Activated CD4-positive, alpha-beta T cell treated with anti-CD3 and anti-CD28 coated beads for 24 hours (primary cell): Measurements from ENCODE around the gene PDK3.
A peak's percentile ranks its signal among the peaks of the same experiment; 100 is the strongest.

Source experiments
- DNase-seq, 2 donors: peaks; one replicate each; pipeline ENCODE4 v3.0.0-alpha.2; 2020; ENCODE audit warnings: low read depth in 2 of 2

PDK3 gene

DNA sequence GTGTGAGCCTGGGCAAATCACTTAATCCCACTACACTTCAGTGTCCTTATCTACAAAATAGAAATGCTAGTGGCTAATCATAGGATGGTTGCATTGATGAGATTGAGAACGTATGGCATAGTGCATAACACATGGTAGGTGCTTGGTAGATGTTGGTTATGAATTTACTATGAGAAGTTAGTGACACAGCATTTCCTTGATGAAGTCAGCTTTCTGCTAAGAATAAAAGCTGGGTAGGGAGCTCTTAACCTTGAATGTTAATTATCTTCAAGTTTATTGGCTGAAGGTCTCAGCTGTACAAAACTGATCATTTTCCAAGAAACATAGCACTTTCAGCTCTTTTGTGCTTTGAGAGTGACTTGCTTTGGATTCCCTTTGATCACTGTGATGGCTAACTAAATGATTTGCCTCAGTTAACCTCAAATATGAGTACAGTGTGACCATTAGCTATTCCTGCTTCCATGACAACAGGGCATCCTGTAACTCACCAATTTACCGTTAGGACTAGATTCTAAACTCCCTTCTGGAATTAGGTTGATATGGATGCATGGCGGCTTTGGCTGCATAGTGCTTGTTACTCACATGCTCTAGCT lies 17.8 kb downstream of the PDK3 start:
- no peak for DNase-seq

GRCh38 chrX:24483596-24483995 lies 18.5 kb downstream of the PDK3 start:
- no peak for DNase-seq

DNA sequence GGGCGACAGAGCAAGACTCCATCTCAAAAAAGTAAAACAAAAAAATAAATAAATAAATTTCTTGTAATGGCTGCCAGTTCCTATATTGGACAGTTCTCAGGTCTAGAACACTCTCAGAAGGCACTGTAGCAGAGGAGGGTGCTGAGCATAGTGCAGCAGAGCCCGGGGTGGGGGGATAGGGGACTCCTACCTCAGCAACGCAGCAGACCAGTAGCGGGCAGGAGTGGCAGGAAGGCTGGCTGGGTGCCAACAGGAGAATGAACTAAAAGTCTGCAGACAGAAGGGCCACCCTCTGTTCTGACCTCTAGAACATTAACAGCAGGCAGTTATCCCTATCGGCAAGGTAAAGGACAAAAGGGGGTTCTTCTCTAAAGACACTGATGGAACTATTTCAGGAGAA lies 20.2 kb downstream of the PDK3 start:
- DNase-seq = no peak

- DNase-seq = no peak
Observed at GRCh38 chrX:24485976-24486680, 21.0 kb downstream of the PDK3 start.

DNA sequence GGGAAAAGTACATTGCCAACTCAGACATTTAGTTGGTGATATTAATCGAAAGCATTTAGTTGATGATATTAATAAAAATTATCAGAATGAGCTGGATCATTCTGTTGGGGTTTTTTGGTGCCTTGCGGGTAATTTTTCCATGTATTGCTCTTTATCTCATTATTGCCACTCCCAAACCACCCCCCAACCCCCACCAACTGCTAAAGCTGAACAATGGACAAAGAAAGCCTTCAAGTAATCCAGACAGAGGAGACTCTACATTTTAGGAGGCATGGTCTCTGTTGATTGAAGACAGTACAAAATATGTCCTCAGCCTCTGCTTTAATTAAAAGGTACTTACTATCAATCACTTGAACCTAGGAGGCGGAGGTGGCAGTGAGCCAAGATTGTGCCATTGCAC lies 22.5 kb downstream of the PDK3 start:
- DNase-seq = no peak

DNA sequence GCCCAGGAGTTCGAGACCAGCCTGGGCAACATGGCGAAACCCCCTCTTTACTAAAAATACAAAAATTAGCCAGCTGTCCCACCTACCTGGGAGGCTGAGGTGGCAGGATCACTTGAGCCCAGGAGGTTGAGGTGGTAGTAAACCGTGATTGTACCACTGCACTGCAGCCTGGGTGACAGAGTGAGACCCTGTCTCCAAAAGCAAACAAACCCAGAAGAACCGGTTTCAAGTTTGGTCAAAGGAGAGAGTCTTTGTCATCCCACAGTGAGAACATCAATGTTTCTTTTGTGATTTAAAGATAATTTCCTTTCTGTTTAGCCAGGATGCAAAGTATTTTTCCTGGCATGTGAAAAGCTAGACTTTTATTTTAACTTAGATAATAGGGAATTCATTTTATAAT lies 26.7 kb downstream of the PDK3 start:
- no peak for DNase-seq

- DNase-seq = no peak
Observed at GRCh38 chrX:24493740-24494581, 28.9 kb downstream of the PDK3 start.

DNA sequence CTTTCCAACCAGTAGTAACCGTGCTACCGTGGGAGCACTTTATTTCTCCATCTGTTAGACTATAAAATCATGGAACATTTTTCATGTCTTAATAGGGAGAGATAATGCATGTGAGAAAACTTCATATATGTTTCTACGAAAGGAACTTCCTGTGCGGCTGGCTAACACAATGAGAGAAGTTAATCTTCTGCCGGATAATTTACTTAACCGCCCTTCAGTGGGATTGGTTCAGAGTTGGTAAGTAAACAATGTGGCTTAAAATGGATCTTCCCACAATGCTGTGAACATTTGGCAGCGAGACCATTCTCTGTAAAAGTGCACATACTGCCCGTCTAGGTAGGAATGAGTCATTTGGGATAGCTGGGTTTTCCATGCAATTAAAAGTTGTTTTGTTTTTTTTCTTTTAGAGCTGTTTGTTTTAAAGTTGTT lies 29.6 kb downstream of the PDK3 start:
- DNase-seq = no peak

- DNase-seq = no peak
Observed at GRCh38 chrX:24495700-24496099, 30.6 kb downstream of the PDK3 start.

GRCh38 chrX:24498181-24498580 lies 33.1 kb downstream of the PDK3 start:
- no peak for DNase-seq

GRCh38 chrX:24498975-24499374 lies 33.9 kb downstream of the PDK3 start:
- DNase-seq = no peak

GRCh38 chrX:24506082-24506481 lies 41.0 kb downstream of the PDK3 start:
- DNase-seq = no peak

DNA sequence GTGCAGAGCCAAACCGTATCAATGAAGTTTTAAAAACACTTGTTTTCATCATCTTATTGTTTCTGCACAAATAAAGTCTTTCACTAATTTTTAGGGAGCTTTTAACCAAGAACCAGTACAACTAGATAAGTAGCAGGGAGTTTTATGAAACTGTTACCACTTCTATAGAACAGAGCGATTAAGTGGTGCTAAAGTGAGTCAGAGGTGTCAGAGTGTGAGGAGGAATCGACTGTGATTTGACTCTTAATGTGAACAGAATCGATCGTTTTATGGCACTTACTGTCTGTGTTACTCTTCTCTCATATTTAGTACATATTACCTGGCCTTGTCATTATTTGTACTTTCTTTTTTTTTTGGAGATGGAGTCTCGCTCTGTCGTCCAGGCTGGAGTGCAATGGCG lies 43.3 kb downstream of the PDK3 start:
- no peak for DNase-seq

- DNase-seq = peak in 1 of 2 donors; percentile 10
Observed at GRCh38 chrX:24513416-24513815, 48.3 kb downstream of the PDK3 start.

DNA sequence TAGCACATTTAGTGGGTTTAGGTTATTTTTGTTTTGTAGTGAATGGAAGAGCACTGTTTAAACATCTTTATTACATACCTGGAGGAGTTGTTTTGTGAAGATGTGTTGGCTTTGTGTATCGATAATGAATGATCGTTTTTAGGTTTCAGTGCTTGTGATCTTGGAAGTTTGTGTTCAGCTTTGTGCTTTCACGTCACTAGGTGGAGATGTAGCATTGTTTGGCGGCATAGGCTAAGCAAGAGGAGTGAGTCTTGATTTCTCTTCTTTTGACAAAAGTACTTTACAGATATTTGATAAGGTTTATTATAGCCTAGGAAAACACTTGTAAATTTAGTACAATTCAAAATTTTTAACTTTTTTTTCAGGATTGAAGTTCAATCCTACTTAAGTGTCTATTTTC lies 50.4 kb downstream of the PDK3 start:
- DNase-seq = no peak

DNA sequence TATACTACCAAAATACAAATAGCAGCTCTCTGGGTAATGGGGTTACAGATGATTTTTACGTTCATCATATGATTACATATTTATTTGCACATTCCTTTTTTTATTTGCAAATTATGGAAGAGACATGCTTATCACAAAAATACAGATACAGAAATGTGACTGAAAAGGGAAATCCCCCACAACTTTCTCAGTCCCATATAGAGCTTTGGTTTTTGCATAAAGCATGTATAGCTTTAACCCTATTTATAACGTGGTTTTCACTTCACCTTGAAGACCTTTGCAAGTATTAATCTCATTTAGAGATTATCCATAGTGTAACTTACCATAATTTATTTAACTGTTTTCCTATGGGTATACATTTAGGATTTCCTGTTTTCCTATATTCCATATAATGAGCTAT lies 55.4 kb downstream of the PDK3 start:
- DNase-seq = no peak

DNA sequence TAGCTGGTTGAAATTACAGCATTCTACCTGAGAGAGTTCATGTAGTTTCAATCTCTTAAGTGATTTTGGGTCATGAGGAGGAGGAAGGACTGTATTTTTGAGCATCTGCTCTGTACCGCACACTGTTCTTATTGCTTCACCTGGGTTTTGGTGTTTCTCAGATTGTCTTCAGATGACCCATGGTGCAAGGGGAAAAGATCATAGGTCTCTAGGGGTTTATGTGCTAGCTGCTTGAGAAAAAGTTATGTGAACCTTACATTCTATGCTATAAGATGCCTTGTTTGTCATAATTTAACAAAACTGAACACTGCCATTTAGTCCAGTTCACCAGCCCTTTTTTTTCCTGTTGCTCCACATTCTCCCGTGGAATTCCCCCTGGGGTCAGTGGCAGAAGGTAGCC lies 60.4 kb downstream of the PDK3 start:
- DNase-seq = no peak

DNA sequence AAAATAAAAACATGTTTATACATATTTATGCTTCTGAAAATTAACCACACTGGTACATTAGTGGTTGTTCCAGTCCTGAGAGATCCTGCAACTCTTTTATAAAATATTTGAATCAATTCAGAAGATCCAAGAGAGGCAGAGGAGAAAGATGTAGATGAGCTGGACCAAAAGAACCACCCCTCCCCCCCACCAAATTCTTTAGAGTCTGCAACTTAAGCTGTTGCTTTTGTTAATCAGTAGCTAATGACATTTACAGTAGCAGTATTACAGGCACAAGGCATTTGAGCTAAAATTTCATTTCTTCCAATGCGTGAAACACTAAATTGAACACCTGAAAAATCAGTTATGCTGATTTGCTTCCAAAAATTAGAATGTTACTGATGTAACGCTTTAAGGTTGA lies 61.5 kb downstream of the PDK3 start:
- no peak for DNase-seq

GRCh38 chrX:24528605-24529004 lies 63.5 kb downstream of the PDK3 start:
- DNase-seq = no peak

DNA sequence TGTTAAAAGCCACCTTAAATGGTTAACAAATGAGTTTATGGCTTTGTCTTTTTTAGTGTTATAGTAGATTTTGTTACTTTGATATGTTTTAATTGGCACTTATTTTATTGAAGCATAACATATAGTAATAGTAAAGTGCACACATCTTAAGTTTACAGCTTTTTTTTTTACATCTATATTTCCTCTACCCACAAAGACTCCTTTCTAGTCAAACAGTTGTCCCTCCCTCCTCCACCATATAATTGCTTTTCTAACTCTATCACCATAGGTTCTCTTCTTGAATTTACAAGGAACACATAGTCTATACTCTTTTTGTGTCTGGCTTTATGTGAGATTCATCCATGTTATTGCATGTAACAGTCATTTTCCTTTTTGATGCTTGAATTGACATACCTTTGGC lies 71.5 kb downstream of the PDK3 start:
- no peak for DNase-seq

- DNase-seq = no peak
Observed at GRCh38 chrX:24542756-24543155, 77.7 kb downstream of the PDK3 start.

DNA sequence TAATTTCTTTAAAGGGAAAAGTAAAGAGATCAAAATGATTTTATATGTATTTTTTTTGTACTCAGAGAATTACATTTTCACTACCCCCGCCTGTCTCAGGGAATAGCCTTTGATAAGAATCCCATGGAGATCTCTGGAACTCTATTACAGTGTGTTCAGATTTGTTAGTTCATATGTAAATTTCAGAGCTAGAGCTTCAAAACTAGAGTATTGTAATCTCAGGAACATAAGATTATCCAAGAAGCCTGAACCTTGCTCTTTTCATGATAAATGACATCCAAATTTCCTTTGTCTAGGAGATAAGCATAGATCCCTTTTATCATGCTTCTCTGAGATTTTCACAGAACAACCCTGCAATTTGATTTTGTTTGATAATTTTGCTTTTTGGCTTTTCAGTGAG lies 82.9 kb downstream of the PDK3 start:
- DNase-seq = no peak

- DNase-seq = no peak
Observed at GRCh38 chrX:24550166-24550565, 85.1 kb downstream of the PDK3 start.
